B cell (primary cell): ENCODE measurements around the gene SALL2. TPM values are rescaled to one million over a fixed set of nuclear protein-coding genes. Genes with fewer than 3 reads are reported as not detected.

Experiments used
- ATAC-seq: fragments of 200-7000 bp; cut with Tn5 transposase; one replicate; pipeline ENCODE4 v1.10.0; 2021; ENCODE audit warnings: low read depth, mild to moderate bottlenecking, moderate number of reproducible peaks, moderate library complexity
- CTCF ChIA-PET: fragments of 350-600 bp; sonication (Branson Sonifier 250); formaldehyde crosslinking; loops from one replicate; lab custom pipeline; 2021; ENCODE audit warnings: antibody characterized with exemption, inconsistent platforms; lab: Charles Lee
- POLR2A ChIA-PET: fragments of 350-600 bp; sonication (Branson Sonifier 250); formaldehyde crosslinking; loops from one replicate; lab custom pipeline; 2021; ENCODE audit warnings: antibody characterized with exemption; lab: Charles Lee
- DNase-seq: peaks from one replicate; pipeline ENCODE4 v3.0.0; 2013
- H2AFZ ChIP-seq: 2 replicates; pipeline ENCODE4 v1.6.1; 2012; ENCODE audit warnings: mild to moderate bottlenecking, low read depth, low read length; ENCODE audit not compliant: insufficient read depth, poor library complexity, severe bottlenecking
- H3K27ac ChIP-seq, 2 donors: 1 replicate in 1 of 2; 2 replicates in 1 of 2; pipeline ENCODE4 v1.5.1; 2012 to 2013; ENCODE audit warnings: low read length in 2 of 2, mild to moderate bottlenecking in 2 of 2, moderate library complexity in 1 of 2
- H3K27me3 ChIP-seq, 4 experiments: fragments of 200-600 bp in 1 of 4; sonication (generic) in 1 of 4; replicated peaks in 1 of 4; 1 replicate in 2 of 4; 2 replicates in 2 of 4; pipeline versions ENCODE4 v1.6.1 to v1.7.0; 2013 to 2016; ENCODE audit warnings: low read length in 3 of 4, mild to moderate bottlenecking in 2 of 4, mixed read lengths in 1 of 4, moderate library complexity in 1 of 4; ENCODE audit not compliant: insufficient read depth in 4 of 4, control insufficient read depth in 3 of 4; ENCODE audit errors: control extremely low read depth in 1 of 4
- H3K36me3 ChIP-seq, 2 experiments: replicated peaks in 1 of 2; 1 replicate in 1 of 2; 2 replicates in 1 of 2; pipeline versions ENCODE4 v1.6.1 to v1.7.1; 2013; ENCODE audit warnings: low read length in 1 of 2; ENCODE audit not compliant: insufficient read depth in 2 of 2, control insufficient read depth in 1 of 2; ENCODE audit errors: control extremely low read depth in 1 of 2, extremely low read depth in 1 of 2
- H3K4me1 ChIP-seq, 2 donors: fragments of 200-600 bp in 1 of 2; sonication (generic) in 1 of 2; 1 replicate in 1 of 2; 2 replicates in 1 of 2; pipeline versions ENCODE4 v1.5.1 to v1.6.1; 2013 to 2017; ENCODE audit warnings: low read length in 2 of 2; ENCODE audit not compliant: control insufficient read depth in 2 of 2, insufficient read depth in 2 of 2
- H3K4me2 ChIP-seq: replicated peaks from 2 replicates; pipeline ENCODE3; 2012; ENCODE audit warnings: mild to moderate bottlenecking, low read depth, low read length; ENCODE audit not compliant: poor library complexity, severe bottlenecking
- H3K4me3 ChIP-seq, 5 experiments: fragments of 200-600 bp in 1 of 5; sonication (generic) in 1 of 5; 1 replicate in 3 of 5; 2 replicates in 2 of 5; pipeline versions ENCODE4 v1.5.1 to v1.7.0; 2011 to 2016; ENCODE audit warnings: low read length in 4 of 5, mild to moderate bottlenecking in 4 of 5, low read depth in 2 of 5, control low read depth in 1 of 5, moderate library complexity in 1 of 5; ENCODE audit not compliant: insufficient read depth in 1 of 5; ENCODE audit errors: control extremely low read depth in 1 of 5, extremely low read depth in 1 of 5
- H3K79me2 ChIP-seq: fragments of 200-600 bp; sonication (generic); one replicate; pipeline ENCODE4 v1.6.0; 2016; ENCODE audit warnings: low read length; ENCODE audit not compliant: control insufficient read depth, insufficient read depth
- H3K9ac ChIP-seq: fragments of 200-600 bp; sonication (generic); 2 replicates; pipeline ENCODE4 v1.6.1; 2017; ENCODE audit warnings: mild to moderate bottlenecking, low read length, moderate library complexity
- H3K9me3 ChIP-seq, 3 donors: one replicate each; pipeline versions ENCODE4 v1.6.1 to v1.7.1; 2013; ENCODE audit warnings: low read length in 2 of 3; ENCODE audit not compliant: control insufficient read depth in 2 of 3, insufficient read depth in 1 of 3; ENCODE audit errors: control extremely low read depth in 1 of 3
- H4K20me1 ChIP-seq: 2 replicates; pipeline ENCODE4 v1.6.0; 2012; ENCODE audit warnings: mild to moderate bottlenecking, low read length; ENCODE audit not compliant: insufficient read depth, control insufficient read depth, poor library complexity, severe bottlenecking
- H3K27ac Mint-ChIP-seq: one replicate; pipeline ENCODE4 v1.8.0; 2021; ENCODE audit warnings: mixed read lengths
- H3K27me3 Mint-ChIP-seq: one replicate; pipeline ENCODE4 v1.8.0; 2021; ENCODE audit warnings: mixed read lengths
- H3K4me1 Mint-ChIP-seq: one replicate; pipeline ENCODE4 v1.8.0; 2021; ENCODE audit warnings: mixed read lengths
- H3K4me3 Mint-ChIP-seq: one replicate; pipeline ENCODE4 v1.8.0; 2021; ENCODE audit warnings: mixed read lengths
- H3K9me3 Mint-ChIP-seq: one replicate; pipeline ENCODE4 v1.8.0; 2022; ENCODE audit warnings: mixed read lengths; ENCODE audit not compliant: insufficient read depth
- EZH2 ChIP-seq: IDR thresholded peaks from 2 replicates; pipeline ENCODE4 v1.6.1; 2012; ENCODE audit warnings: borderline replicate concordance, low read depth, mild to moderate bottlenecking, moderate library complexity, low read length; ENCODE audit not compliant: insufficient read depth, poor library complexity, severe bottlenecking
- WGBS: methylation state at CpG from one replicate; pipeline ENCODE4 v1.1.5; 2013; ENCODE audit warnings: missing lambda C conversion rate; ENCODE audit not compliant: insufficient coverage; 5-methylcytosine and 5-hydroxymethylcytosine counted together
- intact Hi-C: fragments of 100-400 bp; cut with micrococcal nuclease; formaldehyde crosslinking; loops from one replicate; pipeline ENCODE4 v1.10.0; 2022
- polyA plus RNA-seq: library from polyadenylated mRNA; depleted of rRNA; stranded (reverse); fragments of >200 nt; gene quantifications from 2 replicates; pipeline ENCODE4 v1.2.3, GENCODE V29; 2012
- total RNA-seq, 2 donors: library from RNA; stranded (reverse); fragments of 120-200 nt in 1 of 2; gene quantifications; 1 replicate in 1 of 2; 2 replicates in 1 of 2; pipeline versions ENCODE4 v1.2.3 to v1.2.4, GENCODE V29; 2013 to 2022
- TF ChIP-seq, protein P1 (sequence below): fragments of 200-600 bp; IDR thresholded peaks from one replicate; pipeline ENCODE4 v1.8.0; 2022; ENCODE audit warnings: antibody characterized with exemption, mild to moderate bottlenecking

SALL2 gene
- total and polyA plus RNA-seq, 2 donors (not counting 1 experiment from before 2014, with no cell fraction given): 0.39 to 2.5 TPM

DNA sequence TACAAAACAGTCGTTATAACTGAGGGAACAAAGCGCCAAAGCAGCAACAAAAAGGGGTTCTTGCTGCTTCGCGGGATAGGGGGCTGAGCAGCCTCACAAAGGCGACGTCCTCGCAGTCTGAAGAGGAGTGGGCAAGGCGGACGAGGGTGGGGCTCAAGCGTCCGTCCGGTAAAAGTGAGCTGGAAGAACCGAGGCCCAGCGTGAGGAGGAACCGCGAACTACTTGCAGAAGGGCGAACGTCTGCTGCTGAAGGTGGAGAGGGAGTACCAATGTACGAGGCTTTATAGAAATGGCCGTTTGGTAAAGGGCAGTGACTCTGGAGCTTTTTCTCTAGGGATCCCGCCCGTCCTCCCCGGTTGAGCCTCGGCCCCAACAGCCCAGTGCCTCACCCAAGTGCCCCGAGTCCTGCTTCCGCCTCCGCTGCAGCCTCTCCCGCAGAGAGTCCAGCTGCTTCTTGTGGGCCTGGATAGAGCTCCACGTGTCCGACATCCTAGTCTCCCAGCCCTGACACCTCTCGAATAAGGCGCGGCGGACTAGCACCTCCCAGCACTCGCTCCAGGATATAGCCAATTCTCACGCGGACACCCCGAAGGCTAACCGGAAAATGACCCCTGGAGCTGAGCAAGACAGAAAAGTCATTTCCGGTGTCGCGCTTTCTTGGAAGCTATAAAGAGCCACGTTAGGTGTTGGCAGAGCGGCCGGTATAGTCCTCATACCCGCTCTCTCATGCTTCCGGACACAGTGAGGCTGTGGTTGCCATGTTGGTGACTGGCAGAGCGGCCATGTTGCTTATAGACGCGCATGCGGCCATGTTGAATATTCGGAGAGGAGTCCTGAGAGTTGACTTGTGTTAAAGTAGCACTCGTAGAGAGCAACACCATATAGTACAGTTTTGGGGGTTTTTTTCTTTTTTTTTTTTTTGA, 15.2 kb downstream of the SALL2 start, which contains the start of gene METTL3:
Gene METTL3, minus strand, starts transcription at position 606 of the 923 bp plus-strand sequence. Its CDS starts 117 bp downstream, at position 489.
- H2AFZ ChIP-seq: peak within 1 kb of the TSS; percentile 99
- TF ChIP-seq, protein P1, sequence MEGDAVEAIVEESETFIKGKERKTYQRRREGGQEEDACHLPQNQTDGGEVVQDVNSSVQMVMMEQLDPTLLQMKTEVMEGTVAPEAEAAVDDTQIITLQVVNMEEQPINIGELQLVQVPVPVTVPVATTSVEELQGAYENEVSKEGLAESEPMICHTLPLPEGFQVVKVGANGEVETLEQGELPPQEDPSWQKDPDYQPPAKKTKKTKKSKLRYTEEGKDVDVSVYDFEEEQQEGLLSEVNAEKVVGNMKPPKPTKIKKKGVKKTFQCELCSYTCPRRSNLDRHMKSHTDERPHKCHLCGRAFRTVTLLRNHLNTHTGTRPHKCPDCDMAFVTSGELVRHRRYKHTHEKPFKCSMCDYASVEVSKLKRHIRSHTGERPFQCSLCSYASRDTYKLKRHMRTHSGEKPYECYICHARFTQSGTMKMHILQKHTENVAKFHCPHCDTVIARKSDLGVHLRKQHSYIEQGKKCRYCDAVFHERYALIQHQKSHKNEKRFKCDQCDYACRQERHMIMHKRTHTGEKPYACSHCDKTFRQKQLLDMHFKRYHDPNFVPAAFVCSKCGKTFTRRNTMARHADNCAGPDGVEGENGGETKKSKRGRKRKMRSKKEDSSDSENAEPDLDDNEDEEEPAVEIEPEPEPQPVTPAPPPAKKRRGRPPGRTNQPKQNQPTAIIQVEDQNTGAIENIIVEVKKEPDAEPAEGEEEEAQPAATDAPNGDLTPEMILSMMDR: no peak
- TF ChIP-seq EZH2: no peak
- H3K9me3 ChIP-seq: no peaks in the 10 kb centered on the region
- ChIA-PET CTCF (interaction anchor here (0.6 to 4.7 kb wide), 7 partner anchors 11 to 1087 kb away, joined by 3 to 29 read pairs (median 4); partner anchors contain the start of genes CHD8, RAB2B and TOX4), POLR2A (interaction anchor here (0.6 to 2.0 kb wide), 8 partner anchors 15 to 1033 kb away, joined by 3 to 12 read pairs (median 6); partner anchors contain the start of genes CHD8, RAB2B, SALL2 and TOX4)
- peaks cover 2 to 17% of the 10 kb centered on the region in 2 experiments for H3K36me3 ChIP-seq
- H3K9ac ChIP-seq: peak within 1 kb of the TSS; percentile 98
- H3K27ac Mint-ChIP-seq: peak within 1 kb of the TSS; percentile 97
- WGBS: under 1% methylated on average over 49 of the region's 53 CpGs
- H3K4me2 ChIP-seq: peak within 1 kb of the TSS; percentile 93
- peaks cover 57% of the 10 kb centered on the region for H3K79me2 ChIP-seq
- H3K4me1 ChIP-seq: peaks cover 14 to 22% of the 10 kb centered on the region in 2 donors
- H3K4me3 Mint-ChIP-seq: peak within 1 kb of the TSS; percentile 100
- no peaks in the 10 kb centered on the region for H3K27me3 ChIP-seq
- H3K4me3 ChIP-seq: peak within 1 kb of the TSS; percentile 76 to 99 (median 96)
- ATAC-seq: peak; percentile 99
- H3K4me1 Mint-ChIP-seq: peaks cover 40% of the 10 kb centered on the region
- no peaks in the 10 kb centered on the region for H3K9me3 Mint-ChIP-seq
- H4K20me1 ChIP-seq: peaks cover under 1% of the 10 kb centered on the region
- peak within 1 kb of the TSS; percentile 81 to 90 for H3K27ac ChIP-seq
- peaks cover 4% of the 10 kb centered on the region for H3K27me3 Mint-ChIP-seq
- intact Hi-C loops: loop anchor here (1.0 to 2.0 kb wide), 7 partner anchors 34 to 408 kb away; partner anchors contain the start of genes CHD8, HNRNPC and TOX4
- DNase-seq: peak; percentile 95
